DMS114 treated with DMSO at 0.1 percent for 48 hours (cell line): ENCODE measurements around the gene C1QTNF12.
"Not testable (repeated sequence)": the region's sequence is repeated elsewhere in the genome, so short reads cannot be mapped to it uniquely, and the experiment has no call there.

ENCODE experiments used
- DNase-seq: peaks from one replicate; lab custom pipeline; 2025; ENCODE audit not compliant: unreplicated experiment; lab: John Stamatoyannopoulos, UW

Gene C1QTNF12

GRCh38 chr1:1259951-1260600 is 13.6 kb upstream of the C1QTNF12 start:
- DNase-seq: no peak

GRCh38 chr1:1259540-1259939 is 13.0 kb upstream of the C1QTNF12 start:
- DNase-seq: no peak

- DNase-seq: no peak
Observed at GRCh38 chr1:1259119-1259488, 12.6 kb upstream of the C1QTNF12 start.

GRCh38 chr1:1256956-1257871 is 10.7 kb upstream of the C1QTNF12 start:
- DNase-seq: no peak

- no peak for DNase-seq
Observed at GRCh38 chr1:1255611-1256010, 9.1 kb upstream of the C1QTNF12 start.

- no peak for DNase-seq
Observed at GRCh38 chr1:1255078-1255477, 8.6 kb upstream of the C1QTNF12 start.

- no peak for DNase-seq
Observed at GRCh38 chr1:1254667-1254998, 8.1 kb upstream of the C1QTNF12 start.

- DNase-seq: no peak
Observed at GRCh38 chr1:1253972-1254666, 7.6 kb upstream of the C1QTNF12 start.

GRCh38 chr1:1253314-1253713 is 6.8 kb upstream of the C1QTNF12 start:
- no peak for DNase-seq

GRCh38 chr1:1250786-1251284 is 4.3 kb upstream of the C1QTNF12 start:
- DNase-seq: no peak

GRCh38 chr1:1248009-1248913 is 1.7 kb upstream of the C1QTNF12 start:
- not testable (repeated sequence) for DNase-seq

- no peak for DNase-seq
Observed at GRCh38 chr1:1247341-1247913, 905 bp upstream of the C1QTNF12 start.

GRCh38 chr1:1245817-1246576 is 525 bp downstream of the C1QTNF12 start:
- no peak for DNase-seq

GRCh38 chr1:1245178-1245816 is 1.2 kb downstream of the C1QTNF12 start:
- no peak for DNase-seq

- no peak for DNase-seq
Observed at GRCh38 chr1:1244192-1244811, 2.2 kb downstream of the C1QTNF12 start.

- DNase-seq: no peak
Observed at GRCh38 chr1:1243807-1244191, 2.7 kb downstream of the C1QTNF12 start.

- DNase-seq: no peak
Observed at GRCh38 chr1:1243266-1243660, 3.3 kb downstream of the C1QTNF12 start.

- no peak for DNase-seq
Observed at GRCh38 chr1:1242461-1243265, 3.9 kb downstream of the C1QTNF12 start.
